Activated CD4-positive, alpha-beta T cell treated with anti-CD3 and anti-CD28 coated beads for 4 hours (primary cell): ENCODE measurements around the gene LIF.
A peak's percentile ranks its signal among the peaks of the same experiment; 100 is the strongest.

ENCODE experiments used
- DNase-seq, 2 donors: peaks; one replicate each; pipeline ENCODE4 v3.0.0-alpha.2; 2020

Gene LIF

GRCh38 chr22:30283342-30283741, 36.8 kb upstream of the LIF start:
- no peak for DNase-seq

DNA sequence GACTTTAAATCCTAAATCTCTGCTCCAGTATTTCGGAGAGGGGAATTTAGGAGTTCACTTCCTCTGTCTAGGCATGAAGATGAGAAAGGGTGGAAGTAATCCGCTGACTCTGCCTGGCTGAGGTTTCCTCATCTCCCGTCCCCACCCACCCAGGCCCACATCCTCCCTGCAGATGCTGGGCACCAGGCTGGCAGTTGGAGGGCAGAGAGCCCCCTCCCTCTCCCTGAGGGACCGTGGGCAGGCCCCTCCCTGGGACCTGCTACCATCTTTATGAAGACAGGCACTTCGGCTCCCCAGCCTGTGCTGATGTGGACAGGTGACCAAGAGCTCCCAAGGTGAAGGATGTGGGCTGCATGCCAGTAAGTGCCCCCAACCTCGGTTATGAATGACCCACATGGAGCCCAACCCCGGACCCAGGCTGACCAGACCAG, 36.1 kb upstream of the LIF start:
- no peak for DNase-seq

- no peak for DNase-seq
These were observed 33.9 kb upstream of the LIF start for GRCh38 chr22:30280505-30280904.

- DNase-seq, result no peak
These were observed 33.4 kb upstream of the LIF start for GRCh38 chr22:30279932-30280331.

- DNase-seq, result no peak
These were observed 32.7 kb upstream of the LIF start for GRCh38 chr22:30279046-30279788.

DNA sequence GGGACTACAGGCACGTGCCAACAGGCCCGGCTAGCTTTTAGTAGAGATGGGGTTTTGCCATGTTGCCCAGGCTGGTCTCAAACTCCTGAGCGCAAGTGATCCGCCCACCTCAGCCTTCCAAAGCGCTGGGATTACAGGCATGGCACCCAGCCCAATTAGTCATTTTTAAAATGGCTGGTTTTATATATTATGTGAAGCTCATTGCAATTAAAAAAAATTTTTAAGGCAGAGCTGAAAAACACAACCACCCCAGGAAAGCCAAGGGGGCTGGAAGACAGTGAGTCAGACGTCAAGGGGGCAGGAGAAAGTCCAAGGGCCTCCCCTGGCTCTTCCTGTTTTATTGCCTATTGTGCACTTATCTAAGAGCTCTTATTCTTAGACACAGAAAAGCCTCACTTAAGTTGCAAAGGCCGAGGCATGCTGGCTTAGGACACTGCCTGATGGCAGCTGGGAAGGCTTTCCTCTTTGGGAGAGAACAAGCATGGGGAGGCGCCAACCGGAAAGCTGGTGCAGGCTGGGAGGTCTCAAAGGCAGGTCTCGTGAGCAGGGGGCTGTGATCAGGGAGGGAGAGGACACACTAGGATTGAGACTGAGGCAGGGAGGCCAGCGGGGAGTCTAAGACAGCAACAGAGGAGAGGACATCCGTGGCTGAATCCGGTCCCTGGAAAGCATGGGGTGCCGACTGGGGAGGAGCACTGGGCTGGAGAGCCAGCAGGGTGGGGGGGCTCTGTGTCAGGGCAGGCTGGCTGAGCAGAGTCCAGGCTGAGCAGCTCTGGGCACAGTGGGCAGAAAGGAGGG, 31.2 kb upstream of the LIF start:
- no peak for DNase-seq

DNA sequence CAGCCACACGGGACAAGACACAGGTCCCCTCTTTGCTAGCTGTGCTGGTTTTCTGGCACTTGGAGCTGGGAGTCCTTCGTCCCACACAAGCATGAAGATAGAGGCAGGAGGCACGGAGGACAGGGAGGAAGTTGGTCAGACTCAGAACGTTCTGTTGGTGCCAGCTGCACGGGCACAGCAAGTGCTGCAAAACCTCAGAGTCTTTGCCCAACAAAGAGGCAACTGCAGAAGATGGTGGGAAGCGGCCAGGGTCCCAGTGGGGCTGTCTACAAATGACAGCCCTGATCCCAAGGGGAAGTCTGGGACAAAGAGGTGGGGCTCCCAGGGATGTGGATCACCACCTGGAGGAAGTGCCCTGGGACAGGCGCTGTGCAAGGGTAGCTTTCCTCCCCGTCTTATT, 29.5 kb upstream of the LIF start:
- DNase-seq, result no peak

- peak; percentile 48 to 54 for DNase-seq
These were observed 29.1 kb upstream of the LIF start for GRCh38 chr22:30275625-30276024.

- no peak for DNase-seq
These were observed 27.9 kb upstream of the LIF start for GRCh38 chr22:30274437-30274812.

GRCh38 chr22:30273711-30274436, 27.3 kb upstream of the LIF start:
- DNase-seq, result no peak

- DNase-seq, result no peak
These were observed 26.4 kb upstream of the LIF start for GRCh38 chr22:30272781-30273601.

- no peak for DNase-seq
These were observed 24.3 kb upstream of the LIF start for GRCh38 chr22:30270832-30271231.

- DNase-seq, result no peak
These were observed 21.8 kb upstream of the LIF start for GRCh38 chr22:30268331-30268730.

DNA sequence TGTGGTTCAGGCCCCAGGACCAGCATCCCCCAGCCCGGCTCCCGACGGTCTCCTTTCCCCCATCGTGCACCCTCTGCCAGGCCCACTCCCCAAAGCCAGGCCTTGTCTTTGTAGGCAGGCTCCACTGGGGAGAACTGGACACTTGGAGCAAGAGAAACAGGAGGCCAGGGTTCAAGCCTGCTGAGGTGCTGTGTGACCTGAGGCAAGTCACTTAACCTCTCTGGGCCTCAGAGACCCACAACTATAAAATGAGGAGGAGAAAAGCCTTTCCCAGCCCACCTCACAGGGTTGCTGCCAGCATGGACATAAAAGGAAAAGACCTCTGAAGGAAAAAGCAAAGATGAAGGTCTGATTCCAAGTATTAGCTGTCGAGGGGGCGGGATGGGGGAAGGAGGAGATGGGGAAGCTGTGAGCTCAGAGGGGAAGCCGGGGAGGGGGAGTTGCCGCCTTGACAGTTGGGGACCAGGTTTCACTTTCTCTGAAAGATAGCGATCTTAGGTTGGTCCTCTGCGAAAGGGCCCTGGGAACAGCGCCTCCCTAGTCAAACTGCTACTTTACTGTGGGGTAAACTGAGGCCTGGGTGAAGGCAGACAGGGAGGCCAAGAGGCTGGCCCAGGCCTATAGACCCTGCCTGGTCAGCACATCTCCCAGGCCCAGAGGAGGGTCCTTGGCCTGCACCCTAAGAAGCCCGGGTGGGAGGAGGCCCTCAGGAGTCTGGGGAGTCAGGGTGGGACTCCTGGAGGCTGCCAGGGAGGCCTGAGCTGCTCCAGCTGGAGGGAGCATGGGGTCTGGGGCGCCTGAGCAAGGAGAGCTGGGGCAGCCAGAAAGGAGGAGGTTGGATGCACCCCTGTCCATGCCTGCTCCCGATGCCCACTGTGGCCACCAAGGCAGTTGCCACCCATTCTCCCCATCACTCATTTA, 21.1 kb upstream of the LIF start:
- DNase-seq, result peak; percentile 54

DNA sequence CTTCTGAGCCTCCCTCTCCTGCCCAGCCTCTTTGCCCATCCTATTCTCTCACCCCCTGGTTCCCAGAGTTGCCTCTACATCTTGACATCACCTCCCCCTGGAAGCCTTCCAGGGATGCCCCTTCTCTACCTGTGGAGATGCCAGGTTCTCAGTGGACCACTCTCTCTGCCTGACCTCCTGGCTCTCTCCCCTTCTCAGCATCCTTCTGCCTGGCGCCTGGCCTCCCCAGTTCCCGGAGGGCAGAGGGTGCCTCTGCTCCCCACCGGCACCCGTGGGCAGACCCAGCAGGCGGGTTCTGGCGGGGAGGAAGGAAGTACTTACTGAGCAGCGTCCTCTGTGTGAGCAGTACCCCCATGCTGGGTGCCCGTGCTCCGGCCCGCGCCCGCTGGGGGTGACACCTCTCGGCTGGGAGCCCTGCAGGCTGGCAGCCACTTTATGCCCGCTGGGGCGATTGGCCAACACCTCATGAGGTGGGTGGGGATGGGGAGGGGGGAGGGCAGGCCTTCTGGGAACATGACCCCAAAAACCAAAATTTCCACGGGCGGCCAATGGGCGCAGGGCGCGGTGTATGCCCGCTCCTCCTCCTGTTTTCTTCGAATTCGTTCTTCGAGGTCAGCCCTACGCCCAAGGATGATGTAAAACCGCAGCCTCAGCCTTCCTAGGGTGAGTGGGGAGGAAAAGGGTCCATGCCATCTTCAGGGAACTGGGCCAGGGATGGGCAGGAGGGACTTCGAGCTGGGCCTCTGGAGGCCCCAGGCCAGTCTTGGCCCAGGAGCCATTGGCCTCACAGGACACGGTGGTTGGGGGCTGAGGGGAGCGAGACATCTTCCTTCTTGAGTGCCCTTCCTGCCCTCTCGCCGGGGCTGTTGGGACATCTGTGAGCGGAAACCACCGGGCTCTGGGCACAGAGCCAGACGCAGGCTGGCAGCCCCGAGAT, 20.2 kb upstream of the LIF start, which contains the start of gene OSM:
Gene OSM, minus strand, starts transcription at position 407 of the 937 bp plus-strand sequence. Its CDS starts 52 bp downstream, at position 355.
- DNase-seq, result peak; percentile 54 to 67

DNA sequence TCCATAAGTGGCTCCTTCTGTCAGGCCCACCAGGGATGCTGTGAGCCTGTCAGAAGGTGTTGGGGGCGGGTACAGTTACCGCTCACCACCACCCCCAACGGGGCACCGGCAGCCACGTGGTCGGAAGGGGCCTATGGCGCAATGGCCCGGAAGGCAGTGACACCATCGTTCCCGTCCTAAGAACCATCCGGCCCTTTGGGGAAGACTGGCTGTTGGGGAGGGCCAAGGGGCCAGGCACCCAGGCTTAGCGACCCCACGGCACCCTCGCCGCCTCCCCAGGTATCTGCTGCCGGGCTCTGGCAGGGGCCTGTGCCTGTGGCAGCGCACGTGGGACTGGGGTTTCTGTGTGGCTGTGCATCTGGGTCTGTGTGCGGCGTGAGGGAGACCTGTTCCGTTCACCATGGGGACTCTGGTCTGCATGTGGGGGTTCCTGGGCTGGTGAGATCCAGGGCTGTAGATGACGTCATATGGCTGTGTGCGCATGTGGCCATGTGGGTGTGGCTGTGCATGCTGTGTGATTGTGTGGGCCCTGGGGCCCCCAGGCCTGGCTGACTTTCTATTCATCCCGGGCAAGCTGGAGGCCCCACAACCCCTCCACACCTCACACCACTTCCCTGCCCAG, 19.4 kb upstream of the LIF start:
- peak; percentile 84 to 88 for DNase-seq

- no peak for DNase-seq
These were observed 18.7 kb upstream of the LIF start for GRCh38 chr22:30265131-30265720.

- DNase-seq, result no peak
These were observed 17.3 kb upstream of the LIF start for GRCh38 chr22:30263883-30264282.
